ENCODE results near the gene NUDT15. TPM values are rescaled to one million over a fixed set of nuclear protein-coding genes. Genes with fewer than 3 reads are reported as not detected.

NUDT15 gene
- total and polyA plus RNA-seq, 10 of the 15 experiments (the other 5 are each of a cell fraction or from before 2014, with no cell fraction given): 11.4 to 26.7 (median 18.0) TPM

- RAD21 ChIA-PET (ENCODE audit: unreplicated experiment): interaction anchor here (1.0 to 3.0 kb wide), 2 partner anchors 16 to 501 kb away, joined by 5 to 12 read pairs; partner anchors contain the start of gene MED4
- WGBS (ENCODE audit: insufficient coverage, insufficient replicate concordance, low lambda C conversion rate, missing lambda C conversion rate): 32% methylated on average over 2 of the region's 2 CpGs
- no peak overlapping the region; the same call in 1 of the 2 replicates for H3K4me2 ChIP-seq (ENCODE audit: control insufficient read depth, insufficient read depth)
- no peak overlapping the region for H3K9ac ChIP-seq (ENCODE audit: control insufficient read depth, insufficient read depth, low read length)
- no peak overlapping the region for H2AFZ ChIP-seq (ENCODE audit: control insufficient read depth, low read depth, low read length)
- H4K20me1 ChIP-seq (ENCODE audit: control insufficient read depth, insufficient read depth): no peaks in the 10 kb centered on the region
- H3K27ac ChIP-seq (ENCODE audit: control insufficient read depth, insufficient read depth): peak overlapping the region; percentile 61
- intact Hi-C loops (cut with micrococcal nuclease; ENCODE audit: unreplicated experiment): loop anchor here (10.0 kb wide), 1 partner anchor 283 kb away; no protein-coding TSS in a partner anchor
- in situ Hi-C loops (cut with MboI): no loop called here
- peaks cover 4 to 19% of the 10 kb centered on the region in 2 experiments; a peak in 3 of 4 replicates for H3K36me3 ChIP-seq (ENCODE audit: control insufficient read depth in 2 of 2, insufficient read depth in 2 of 2, low read length in 1 of 2)
- H3K4me3 ChIP-seq: no peak overlapping the region
- BruUV-seq (replicated peaks): no TSS peak
- POLR2A ChIA-PET: interaction anchor here (0.7 to 1.8 kb wide), 4 partner anchors 11 to 40 kb away, joined by 3 to 5 read pairs (median 3); no protein-coding TSS in a partner anchor
- SMC1A ChIA-PET (ENCODE audit: uncharacterized antibody, unreplicated experiment): interaction anchor here (0.6 to 2.3 kb wide), 5 partner anchors 10 to 680 kb away, joined by 3 to 11 read pairs (median 6); no protein-coding TSS in a partner anchor
- peak; percentile 100 for ATAC-seq
- CTCF ChIA-PET: interaction anchor here (0.6 to 2.9 kb wide), 18 partner anchors 9 to 1215 kb away, joined by 3 to 37 read pairs (median 4); partner anchors contain the start of genes MED4 and NUDT15
- H3K27me3 ChIP-seq (replicated peaks in 1 of 2; ENCODE audit: control insufficient read depth in 2 of 2, insufficient read depth in 2 of 2, low read length in 1 of 2): no peaks in the 10 kb centered on the region
- FAIRE-seq: peak; percentile 31
- DNase-seq (ENCODE audit: low read depth, low spot score): peak; percentile 68
- no peaks in the 10 kb centered on the region; the same call in 1 of the 2 replicates for H3K79me2 ChIP-seq (ENCODE audit: control insufficient read depth, insufficient read depth, low read length)
- peaks cover 7% of the 10 kb centered on the region for H3K4me1 ChIP-seq (ENCODE audit: control insufficient read depth, insufficient read depth, low read length)
- peaks cover 2% of the 10 kb centered on the region; the same call in 2 of the 3 replicates for H3K9me3 ChIP-seq (replicated peaks; ENCODE audit: control insufficient read depth, insufficient read depth, low read length)
- TF ChIP-seq USF1 (IDR thresholded peaks at IDR 0.05; ENCODE audit: borderline replicate concordance, extremely low read length, insufficient read depth, low read depth, low read length) (peak; percentile 2), SMC3 (IDR thresholded peaks at IDR 0.05; ENCODE audit: borderline replicate concordance, low read length) (peak; percentile 20; the same call in 1 of the 2 replicates), ZBTB4 (CRISPR knock-in tag; IDR thresholded peaks at IDR 0.05) (no peak), CBX5 (IDR thresholded peaks at IDR 0.05; ENCODE audit: low read depth) (no peak), IRF4 (IDR thresholded peaks at IDR 0.05; ENCODE audit: low read depth, low read length) (peak; percentile 83), ATF7 (IDR thresholded peaks at IDR 0.05; ENCODE audit: low read depth) (0 out of 2 replicates have a peak, but pooled peaks have one; percentile 21), TARDBP (IDR thresholded peaks at IDR 0.05; ENCODE audit: borderline replicate concordance) (no peak), RELB (IDR thresholded peaks at IDR 0.05; ENCODE audit: low read depth) (peak; percentile 85), TCF3 (IDR thresholded peaks at IDR 0.05; ENCODE audit: borderline replicate concordance, insufficient read depth, low read depth, low read length) (0 out of 2 replicates have a peak, but pooled peaks have one; percentile 63), NBN (IDR thresholded peaks at IDR 0.05) (0 out of 2 replicates have a peak, but pooled peaks have one; percentile 37), IKZF2 (IDR thresholded peaks at IDR 0.05) (peak; percentile 92 to 95), BHLHE40 (IDR thresholded peaks at IDR 0.05; ENCODE audit: borderline replicate concordance in 1 of 2, low read depth in 2 of 2, low read length in 1 of 2) (peak in 1 of 2 experiments; percentile 53; a peak in 1 of 4 replicates), GABPA (IDR thresholded peaks at IDR 0.05; ENCODE audit: low read depth) (no peak)
Measured at GRCh38 chr13:48078251-48078656, 40.7 kb downstream of the NUDT15 start.

All from GM12878 (cell line).